RKO (cell line): ENCODE measurements around the gene ACER1.
"Not testable (repeated sequence)": the region's sequence is repeated elsewhere in the genome, so short reads cannot be mapped to it uniquely, and the experiment has no call there.

Experiments
- DNase-seq: peaks from one replicate; pipeline ENCODE4 v3.0.0-alpha.2; 2016; ENCODE audit warnings: low spot score

The ACER1 gene

DNA sequence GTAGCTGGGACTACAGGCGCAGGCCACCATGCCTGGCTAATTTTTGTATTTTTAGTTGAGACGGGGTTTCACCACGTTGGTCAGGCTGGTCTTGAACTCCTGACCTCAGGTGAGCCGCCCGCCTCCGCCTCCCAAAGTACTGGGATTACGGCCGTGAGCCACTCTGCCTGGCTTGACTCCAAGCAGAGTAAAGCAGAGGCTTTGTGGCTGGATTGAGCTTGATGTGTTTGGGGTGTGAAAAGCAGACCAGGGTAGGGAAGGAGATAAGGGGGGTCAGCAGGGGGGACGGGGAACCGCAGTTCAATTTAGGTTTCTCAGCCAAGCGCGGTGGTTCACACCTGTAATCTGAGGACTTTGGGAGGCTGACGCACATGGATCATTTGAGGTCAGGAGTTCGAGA is 23.8 kb upstream of the ACER1 start:
- no peak for DNase-seq

DNA sequence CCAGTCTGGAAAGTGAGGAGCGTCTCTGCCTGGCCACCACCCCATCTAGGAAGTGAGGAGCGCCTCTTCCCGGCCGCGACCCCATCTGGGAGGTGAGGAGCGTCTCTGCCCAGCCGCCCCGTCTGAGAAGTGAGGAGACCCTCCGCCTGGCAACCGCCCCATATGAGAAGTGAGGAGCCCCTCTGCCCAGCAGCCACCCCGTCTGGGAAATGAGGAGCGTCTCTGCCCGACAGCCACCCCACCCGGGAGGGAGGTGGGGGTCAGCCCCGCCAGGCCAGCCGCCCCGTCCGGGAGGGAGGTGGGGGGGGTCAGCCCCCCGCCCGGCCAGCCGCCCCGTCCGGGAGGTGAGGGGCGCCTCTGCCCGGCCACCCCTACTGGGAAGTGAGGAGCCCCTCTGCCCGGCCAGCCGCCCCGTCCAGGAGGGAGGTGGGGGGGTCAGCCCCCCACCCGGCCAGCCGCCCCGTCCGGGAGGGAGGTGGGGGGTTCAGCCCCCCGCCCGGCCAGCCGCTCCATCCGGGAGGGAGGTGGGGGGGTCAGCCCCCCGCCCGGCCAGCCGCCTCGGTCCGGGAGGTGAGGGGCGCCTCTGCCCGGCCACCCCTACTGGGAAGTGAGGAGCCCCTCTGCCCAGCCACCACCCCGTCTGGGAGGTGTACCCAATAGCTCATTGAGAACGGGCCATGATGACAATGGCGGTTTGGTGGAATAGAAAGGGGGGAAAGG is 22.1 kb upstream of the ACER1 start:
- not testable (repeated sequence) for DNase-seq

DNA sequence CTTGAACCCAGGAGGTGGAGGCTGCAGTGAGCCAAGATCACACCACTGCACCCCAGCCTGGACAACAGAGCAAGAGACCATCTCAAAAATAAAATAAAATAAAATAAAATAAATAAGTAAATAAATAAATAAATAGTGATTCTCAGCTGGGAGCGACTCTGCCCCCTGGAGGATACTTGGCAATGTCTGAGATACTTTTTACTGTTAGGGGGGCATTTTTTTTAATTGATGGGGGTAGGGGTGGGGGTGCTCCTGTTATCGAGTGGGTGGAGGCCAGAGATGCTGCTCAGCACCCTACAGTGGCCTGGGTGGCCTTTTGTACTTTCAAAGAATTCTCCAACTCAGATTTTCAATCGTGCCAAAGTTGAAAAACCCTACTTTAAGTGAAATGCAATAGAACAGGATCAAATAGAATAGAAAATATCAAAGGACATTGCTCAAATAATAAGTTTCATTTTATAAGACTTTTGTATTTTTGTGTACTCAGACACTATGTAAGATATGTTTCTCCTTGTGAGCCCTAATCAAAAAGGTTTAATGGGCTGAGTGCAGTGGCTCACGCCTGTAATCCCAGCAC is 20.8 kb upstream of the ACER1 start:
- DNase-seq, result no peak

DNA sequence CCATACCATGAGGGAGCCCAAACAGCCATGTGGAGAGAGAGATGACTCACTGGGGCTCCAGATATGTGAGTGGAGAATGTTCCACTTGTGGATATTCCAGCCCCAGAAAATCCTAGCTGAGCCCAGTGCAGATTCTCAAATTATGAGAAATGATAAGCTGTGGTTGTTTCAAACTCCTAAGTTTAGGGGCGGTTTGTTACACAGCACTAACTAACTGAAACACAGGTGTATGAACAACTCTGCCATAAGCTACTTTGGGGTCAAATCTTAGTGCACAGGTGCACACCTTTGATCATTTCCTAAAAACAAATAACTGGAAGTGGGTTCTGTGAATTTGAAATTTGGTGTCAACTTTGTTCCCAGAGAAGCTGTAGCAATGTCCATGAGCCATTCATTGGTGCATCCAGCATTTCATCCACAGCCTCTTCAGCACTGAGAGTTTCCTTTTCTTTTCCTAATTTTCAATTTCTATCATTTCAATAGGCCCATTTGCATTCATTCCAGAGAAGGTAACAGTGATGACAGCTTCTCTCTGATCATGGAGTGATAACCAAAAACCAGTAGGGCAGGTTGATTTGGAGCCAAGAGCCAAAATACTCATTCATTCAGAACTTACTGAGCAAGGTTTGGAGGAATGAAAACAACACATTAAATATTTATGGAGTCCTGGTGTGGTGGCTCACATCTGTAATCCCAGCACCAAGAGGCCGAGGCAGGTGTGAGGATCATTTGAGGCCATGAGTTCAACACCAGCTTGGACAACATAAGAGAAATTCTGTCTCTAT is 19.2 kb upstream of the ACER1 start:
- DNase-seq, result no peak

DNA sequence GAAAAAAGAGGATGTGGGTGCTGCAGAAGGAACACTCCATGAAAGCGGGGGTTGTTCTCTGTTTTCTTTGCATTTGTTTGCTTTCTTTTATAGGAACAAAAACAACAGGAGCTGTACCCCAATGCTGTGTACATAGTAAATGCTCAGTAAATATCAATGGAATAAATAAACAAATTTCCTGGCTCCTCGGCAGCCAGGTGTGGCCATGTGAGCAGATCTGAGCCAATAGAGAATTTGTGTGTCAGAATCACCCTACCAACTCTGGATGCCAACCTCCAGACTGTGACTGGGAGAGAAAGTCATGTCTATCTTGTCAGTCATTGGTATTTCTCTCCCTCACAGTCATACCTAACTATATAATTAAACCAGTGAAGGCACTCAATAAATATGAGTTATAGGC is 17.3 kb upstream of the ACER1 start:
- no peak for DNase-seq

DNA sequence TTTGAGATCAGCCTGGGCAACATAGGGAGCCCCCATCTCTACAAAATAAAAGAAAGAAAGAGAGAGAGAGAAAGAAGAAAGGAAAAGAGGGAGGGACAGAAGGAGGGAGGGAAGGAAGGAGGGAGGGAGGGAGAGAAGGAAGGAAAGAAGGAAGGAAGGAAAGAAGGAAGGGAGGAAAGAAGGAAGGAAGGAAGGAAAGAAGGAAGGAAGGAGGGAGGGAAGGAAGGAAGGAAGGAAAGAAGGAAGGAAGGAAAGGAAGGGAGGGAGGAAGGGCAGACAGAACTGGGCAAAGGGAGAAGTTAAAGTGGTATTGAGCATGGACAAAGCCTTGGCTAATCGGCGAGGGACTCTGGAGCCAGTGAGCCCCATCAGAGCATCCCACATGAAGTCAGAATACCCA is 15.9 kb upstream of the ACER1 start:
- DNase-seq, result not testable (repeated sequence)

DNA sequence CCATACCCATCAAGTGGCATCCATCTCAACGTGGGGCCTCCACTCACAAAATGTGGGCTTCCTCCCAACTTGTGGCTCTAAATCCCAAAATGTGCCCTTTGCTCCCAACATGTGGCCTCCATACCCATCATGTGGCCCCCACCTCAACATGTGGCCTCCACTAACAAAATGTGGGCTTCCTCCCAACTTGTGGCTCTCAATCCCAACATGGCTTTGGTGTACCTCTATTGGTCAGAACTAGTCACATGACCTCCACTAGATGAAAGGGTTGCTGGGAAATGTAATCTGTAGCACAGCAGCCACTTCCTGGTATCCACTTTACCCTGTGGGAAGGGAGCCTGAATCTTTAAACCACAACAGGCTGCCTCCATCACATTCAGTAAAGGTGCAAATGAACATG is 10.1 kb upstream of the ACER1 start:
- peak; percentile 28 for DNase-seq

DNA sequence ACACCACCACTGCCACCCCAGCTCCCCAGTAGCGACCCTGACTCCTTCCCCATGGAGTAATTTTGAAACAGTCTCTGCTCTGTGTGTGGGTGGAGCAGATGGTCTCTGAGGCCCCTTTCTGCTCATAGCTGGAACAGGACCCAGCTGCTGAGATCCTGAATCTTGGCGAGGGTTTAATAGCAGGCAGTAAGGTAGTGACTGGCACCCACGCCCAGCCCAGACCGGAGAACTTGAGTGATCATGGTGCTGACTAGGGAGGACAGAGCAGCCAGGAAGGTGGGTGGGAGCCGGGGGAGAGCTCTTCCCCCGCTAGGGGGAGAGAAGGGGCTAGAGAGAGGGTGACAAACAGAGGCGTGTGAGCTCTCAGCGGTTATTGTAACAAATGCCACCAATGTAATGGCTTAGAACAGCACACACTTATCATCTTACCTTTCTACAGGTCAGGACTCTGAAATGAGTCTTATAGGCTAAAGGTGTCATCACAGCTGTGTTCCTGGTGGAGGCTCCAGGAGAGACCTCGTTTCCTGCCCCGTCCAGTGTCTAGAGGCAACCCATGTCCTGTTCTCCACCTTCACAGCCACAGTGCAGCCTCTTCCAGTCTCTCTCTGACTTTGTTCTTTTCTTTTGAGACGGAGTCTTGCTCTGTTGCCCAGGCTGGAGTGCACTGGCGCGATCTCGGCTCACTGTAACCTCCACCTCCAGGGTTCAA is 7.2 kb upstream of the ACER1 start:
- DNase-seq, result no peak

DNA sequence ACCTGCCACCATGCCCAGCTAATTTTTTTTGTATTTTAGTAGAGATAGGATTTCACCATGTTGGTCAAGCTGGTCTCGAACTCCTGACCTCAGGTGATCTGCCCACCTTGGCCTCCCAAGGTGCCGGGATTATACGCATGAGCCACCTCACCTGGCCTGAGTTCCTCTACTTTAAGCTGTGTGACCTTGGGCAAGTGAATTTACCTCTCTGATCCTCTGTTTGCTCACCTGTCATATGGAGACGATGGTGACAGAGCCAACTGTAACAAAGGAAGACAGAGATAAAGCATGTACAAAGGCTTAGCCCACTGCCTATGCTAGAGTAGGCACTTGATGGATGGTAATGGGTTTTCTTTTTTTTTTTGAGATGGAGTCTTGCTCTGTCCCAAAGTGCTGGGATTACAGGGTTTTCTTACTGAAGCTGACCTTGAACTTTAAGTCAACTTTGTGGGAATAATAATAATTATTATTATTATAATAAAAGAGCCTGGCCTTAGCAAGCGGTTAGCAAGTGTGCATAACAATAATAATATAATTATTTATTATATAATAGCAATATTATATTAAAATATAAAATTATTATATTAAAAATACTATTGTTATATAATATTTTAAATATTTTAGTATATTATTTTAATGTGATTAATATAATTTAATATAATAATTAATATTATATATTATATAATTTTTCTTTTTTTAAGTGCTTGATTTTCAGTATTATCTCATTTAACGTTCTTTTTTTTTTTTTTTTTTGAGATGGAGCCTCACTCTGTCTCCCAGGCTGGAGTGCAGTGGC is 1.3 kb upstream of the ACER1 start:
- no peak for DNase-seq

DNA sequence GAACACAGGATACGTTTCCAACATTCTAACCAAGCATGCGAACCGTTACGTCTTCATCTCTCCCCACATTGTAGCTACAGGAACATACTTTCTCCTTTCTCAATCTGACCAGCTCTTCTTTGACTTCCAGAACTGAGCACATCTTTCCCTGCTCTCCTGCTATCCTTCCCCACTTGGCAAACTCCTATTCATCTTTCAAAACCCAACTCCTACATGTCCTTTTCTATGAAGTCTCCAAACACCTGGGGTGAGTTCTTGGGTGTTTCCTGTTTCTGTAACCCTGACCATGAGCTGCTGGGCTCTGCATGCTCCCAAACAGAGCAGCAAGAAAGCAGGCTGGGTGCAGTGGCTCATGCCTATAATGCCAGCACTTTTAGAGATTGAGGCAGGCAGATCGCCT is 6.6 kb downstream of the ACER1 start:
- no peak for DNase-seq

DNA sequence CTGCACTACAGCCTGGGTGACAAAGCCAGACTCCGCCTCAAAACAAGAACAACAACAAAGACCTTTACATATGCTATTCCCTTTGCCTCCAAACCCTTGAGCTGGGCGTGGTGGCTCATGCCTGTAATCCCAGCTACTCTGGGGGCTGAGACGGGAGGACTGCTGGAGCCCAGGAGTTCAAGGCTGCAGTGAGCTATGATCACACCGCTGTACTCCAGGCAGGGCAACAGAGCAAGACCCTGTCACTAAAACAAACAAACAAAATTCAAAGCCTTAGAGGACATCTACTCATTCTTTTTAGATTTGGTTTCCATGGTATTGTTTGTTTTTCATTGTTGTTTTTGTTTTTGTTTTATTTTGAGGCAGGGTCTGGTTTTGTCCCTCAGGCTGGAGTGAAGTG is 7.8 kb downstream of the ACER1 start:
- DNase-seq, result no peak

DNA sequence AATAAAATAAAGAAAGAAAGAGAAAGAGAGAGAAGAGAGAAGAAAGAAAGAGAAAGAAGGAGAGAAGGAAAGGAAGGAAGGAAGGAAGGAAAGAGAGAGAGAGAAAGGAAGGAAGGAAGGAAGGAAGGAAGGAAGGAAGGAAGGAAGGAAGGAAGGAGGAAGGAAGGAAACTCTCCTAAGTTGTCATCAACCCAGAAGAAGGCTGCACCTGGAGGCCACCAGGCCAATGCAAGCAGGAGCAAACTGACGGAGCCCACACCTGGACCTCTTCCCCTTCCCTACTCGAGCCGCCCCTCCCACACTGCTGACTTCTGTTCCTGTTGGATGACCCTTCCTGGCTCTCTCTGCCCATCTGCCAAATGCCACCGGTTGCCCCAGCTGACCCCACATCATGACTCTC is 8.7 kb downstream of the ACER1 start:
- no peak for DNase-seq

DNA sequence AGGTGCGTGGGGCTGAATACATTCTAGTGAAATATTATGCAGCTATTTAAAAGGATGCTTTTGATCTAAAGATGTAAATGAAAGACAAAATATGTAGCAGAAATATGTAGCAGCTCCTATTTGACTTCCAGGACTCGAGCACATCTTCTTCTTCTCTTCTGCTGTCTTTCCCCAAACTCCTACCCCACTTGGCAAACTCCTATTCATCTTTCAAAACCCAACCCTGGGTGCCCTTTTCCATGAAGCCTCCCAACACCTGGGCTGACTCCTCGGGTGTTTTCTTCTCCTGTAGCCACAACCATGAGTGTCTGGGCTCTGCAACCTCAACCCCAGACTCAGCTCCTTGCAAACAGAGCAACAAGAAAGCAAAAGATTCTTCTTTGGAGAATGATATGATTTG is 11.1 kb downstream of the ACER1 start:
- no peak for DNase-seq

DNA sequence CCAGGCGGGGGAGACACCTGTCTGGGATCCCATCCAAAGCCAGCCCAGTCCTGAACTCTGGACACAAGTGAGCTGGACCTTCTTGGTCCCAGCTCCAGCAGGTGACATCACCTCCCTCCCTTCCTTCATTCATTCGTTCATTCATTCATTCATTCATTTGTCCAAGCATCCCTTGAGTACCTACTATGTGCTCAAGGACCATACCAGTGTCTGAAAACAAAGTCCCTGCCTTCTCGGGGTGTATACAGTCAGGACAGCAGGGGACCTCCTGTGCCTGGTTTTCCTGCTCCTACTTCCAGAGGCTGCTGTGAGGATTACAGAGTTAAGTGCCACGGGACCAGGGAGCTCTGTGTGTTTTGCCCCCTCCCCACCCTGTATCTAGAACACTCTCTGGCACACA is 14.0 kb downstream of the ACER1 start:
- no peak for DNase-seq

DNA sequence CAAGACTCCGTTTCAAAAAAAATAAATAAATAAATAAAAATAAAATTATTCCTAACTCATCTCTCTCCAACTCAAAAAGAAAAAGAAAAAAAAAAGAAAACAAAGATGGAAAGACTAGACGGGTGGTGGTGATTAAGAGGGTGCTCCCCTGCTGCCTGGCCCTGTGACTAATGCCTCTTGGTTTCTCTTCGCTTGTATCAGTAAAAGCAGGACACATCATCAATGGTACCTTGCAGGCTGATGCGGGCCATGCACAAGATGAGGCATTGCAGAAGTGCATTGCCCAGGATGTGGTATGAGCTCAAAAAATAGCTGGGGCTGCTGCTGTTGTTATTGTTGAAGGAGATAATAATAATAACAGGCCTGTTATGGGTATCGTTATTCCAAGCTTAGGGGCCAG is 14.6 kb downstream of the ACER1 start:
- DNase-seq, result peak; percentile 64

DNA sequence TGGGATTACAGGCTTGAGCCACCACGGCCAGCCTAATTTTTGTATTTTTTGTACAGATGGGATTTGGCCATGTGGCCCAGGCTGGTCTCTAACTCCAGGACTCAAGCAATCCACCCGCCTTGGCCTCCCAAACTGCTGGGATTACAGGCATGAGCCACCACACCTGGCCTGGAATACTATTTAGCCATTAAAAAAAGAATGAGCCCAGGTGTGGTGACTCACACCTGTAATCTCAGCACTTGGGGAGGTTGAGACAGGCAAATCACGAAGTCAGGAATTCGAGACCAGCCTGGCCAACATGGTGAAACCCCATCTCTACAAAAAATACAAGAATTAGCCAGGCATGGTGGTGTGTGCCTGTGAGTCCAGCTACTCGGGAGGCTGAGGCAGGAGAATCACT is 17.8 kb downstream of the ACER1 start:
- DNase-seq, result not testable (repeated sequence)

DNA sequence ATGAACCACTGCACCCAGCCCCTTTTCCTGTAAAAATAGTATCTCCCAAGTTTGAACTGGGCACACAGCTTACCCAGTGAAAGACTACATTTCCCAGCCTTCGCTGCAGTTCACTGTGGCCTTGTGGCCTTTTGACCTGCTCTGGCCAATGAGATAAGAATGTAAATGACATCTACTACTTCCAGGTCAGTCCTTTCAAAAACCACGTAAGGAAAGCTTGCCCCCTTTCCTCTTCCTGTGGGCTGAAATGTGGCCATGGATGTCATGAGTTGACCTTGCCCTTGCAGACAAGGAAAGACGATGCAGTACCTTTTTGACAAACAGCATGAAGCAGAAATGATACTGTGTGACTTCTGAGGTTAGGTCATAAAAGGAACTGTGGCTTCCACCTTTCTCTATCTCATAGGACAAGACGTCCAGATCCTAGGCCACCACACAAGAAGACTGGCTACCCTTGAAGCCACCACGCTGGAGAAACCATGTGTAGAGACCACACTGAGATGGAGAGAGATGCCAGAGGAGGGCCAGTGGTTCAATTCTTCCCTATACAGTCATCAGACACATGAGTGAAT is 19.9 kb downstream of the ACER1 start:
- DNase-seq, result no peak

DNA sequence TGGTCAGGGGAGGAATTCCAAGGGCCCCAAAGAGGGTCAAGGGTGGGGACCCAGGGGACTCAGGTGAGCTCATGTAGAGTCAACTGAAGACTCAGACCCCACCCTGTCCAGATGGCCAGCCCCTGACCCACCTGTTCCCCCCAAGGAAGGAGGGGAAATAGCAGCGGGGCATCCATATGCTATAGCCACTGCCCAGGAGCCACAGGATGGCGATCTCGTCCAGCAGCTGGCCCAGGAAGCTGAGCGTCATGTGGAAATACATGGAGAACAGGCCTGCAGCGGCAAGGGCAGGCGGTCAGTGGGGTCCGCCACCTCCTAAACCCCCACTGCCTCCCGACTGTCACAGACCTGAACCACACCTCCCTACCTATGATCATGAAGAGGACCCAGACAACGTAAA is 21.4 kb downstream of the ACER1 start:
- DNase-seq, result no peak

DNA sequence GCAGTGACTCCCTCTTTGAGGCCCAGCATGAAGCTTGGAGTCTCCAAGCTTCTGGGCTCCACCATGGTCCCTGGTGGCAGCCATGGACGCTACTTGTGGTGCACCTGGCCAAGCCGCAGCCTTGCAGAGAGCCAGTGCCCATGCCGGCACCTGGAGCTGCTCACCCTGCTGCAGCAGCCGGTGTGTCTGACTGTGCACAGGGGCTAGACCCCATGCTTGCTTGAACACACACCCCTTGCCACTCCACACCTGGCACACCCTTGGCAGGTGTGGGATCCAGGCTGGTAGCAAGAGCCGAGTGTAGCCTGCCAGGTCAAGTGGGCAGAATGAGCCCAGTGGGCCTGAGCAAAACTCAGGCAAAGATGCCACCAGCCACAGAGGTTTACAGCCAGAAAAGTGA is 35.0 kb downstream of the ACER1 start:
- DNase-seq, result no peak

DNA sequence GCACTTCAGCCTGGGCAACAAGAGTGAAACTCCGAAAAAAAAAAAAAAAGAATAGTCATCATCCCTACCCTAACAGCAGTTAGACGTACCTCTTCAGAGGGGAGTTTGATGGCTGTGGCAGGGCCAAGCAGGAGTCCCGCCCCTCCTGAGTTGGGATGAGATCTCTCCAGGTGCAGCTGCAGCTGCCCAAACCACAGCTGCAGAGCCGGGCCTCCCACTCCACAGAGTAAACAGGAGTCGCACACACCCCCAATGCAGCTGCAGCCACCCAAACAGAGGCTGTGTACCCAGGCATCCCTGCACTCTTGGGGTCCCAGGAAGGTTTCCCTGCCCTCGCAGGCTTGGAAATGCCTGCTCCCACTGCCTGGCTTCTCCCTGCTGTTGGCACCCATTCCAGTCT is 36.2 kb downstream of the ACER1 start:
- DNase-seq, result no peak

DNA sequence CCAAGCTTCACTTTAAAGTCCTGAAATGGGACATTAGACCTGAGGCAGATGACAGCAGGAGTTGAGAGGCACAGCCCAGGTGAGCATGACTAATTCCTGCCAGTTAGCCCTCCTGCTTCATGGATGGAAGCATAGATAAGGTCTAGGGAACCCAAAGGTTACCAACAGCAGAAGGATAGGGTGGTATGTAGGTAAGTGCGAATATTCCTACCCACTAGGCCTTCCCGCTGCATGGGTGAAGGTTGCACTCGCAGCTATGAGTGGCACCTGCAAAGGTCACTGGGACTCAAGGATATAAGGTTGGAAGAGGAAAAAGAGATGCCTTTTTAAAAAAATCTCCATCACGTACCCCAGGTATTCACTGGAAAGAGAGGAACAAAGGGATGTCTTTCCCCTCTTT is 41.4 kb downstream of the ACER1 start:
- DNase-seq, result no peak

DNA sequence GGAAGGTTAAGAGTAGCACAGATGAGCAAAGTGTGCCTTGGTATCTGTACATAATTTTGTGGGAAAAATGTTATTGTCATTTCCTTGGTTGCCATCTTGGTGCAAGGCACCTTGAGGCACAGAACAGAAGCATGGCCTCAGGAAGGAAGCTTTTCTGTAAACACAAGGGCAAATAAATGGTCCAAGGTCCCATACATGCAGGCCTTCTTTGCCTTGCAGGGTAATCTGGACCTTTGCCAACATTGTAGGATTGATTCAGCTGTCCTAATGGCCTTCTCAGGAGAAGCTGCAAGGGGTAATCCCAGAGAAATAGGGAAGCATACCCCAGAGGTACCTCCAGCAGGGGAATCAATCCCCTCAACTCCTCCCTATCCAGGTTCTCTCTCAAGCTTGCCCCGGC is 44.7 kb downstream of the ACER1 start:
- DNase-seq, result no peak
